HG03378 (cell line): ENCODE results near the gene RPL21.
"Not testable (repeated sequence)": the region's sequence is repeated elsewhere in the genome, so short reads cannot be mapped to it uniquely, and the experiment has no call there.

Source experiments
- ATAC-seq: cut with Tn5 transposase; IDR thresholded peaks from one replicate; pipeline ENCODE4 v1.9.1; 2021; ENCODE audit warnings: mild to moderate bottlenecking, moderate library complexity; ENCODE audit not compliant: unreplicated experiment

RPL21 gene

GRCh38 chr13:27251166-27252091 is at the start of gene RPL21:
Gene RPL21 (plus strand): TSS chr13:27251558. CDS start chr13:27253777, 2,219 bp downstream.
- peak; percentile 90 for ATAC-seq

GRCh38 chr13:27201661-27202060 is 49.7 kb upstream of the RPL21 start:
- no peak for ATAC-seq

GRCh38 chr13:27203186-27203585 is 48.2 kb upstream of the RPL21 start:
- ATAC-seq = no peak

GRCh38 chr13:27203854-27204253 is 47.5 kb upstream of the RPL21 start:
- ATAC-seq = no peak

- ATAC-seq = no peak
These were observed 42.8 kb upstream of the RPL21 start for GRCh38 chr13:27208514-27208913.

- ATAC-seq = no peak
These were observed 40.1 kb upstream of the RPL21 start for GRCh38 chr13:27211271-27211670.

GRCh38 chr13:27211771-27212364 is 39.5 kb upstream of the RPL21 start:
- ATAC-seq = no peak

GRCh38 chr13:27213386-27213785 is 38.0 kb upstream of the RPL21 start:
- not testable (repeated sequence) for ATAC-seq

- not testable (repeated sequence) for ATAC-seq
These were observed 33.6 kb upstream of the RPL21 start for GRCh38 chr13:27217791-27218190.

GRCh38 chr13:27218861-27219260 is 32.5 kb upstream of the RPL21 start:
- ATAC-seq = not testable (repeated sequence)

- no peak for ATAC-seq
These were observed 31.7 kb upstream of the RPL21 start for GRCh38 chr13:27219611-27220010.

GRCh38 chr13:27222100-27222499 is 29.3 kb upstream of the RPL21 start:
- ATAC-seq = peak; percentile 72

GRCh38 chr13:27226991-27227390 is 24.4 kb upstream of the RPL21 start:
- no peak for ATAC-seq

GRCh38 chr13:27228131-27228530 is 23.2 kb upstream of the RPL21 start:
- ATAC-seq = no peak

- ATAC-seq = no peak
These were observed 21.7 kb upstream of the RPL21 start for GRCh38 chr13:27229642-27230041.

GRCh38 chr13:27233964-27234363 is 17.4 kb upstream of the RPL21 start:
- ATAC-seq = no peak

GRCh38 chr13:27236478-27236877 is 14.9 kb upstream of the RPL21 start:
- ATAC-seq = no peak

- ATAC-seq = no peak
These were observed 8.7 kb upstream of the RPL21 start for GRCh38 chr13:27242702-27243101.

- no peak for ATAC-seq
These were observed 5.7 kb upstream of the RPL21 start for GRCh38 chr13:27245610-27246009.

- no peak for ATAC-seq
These were observed 559 bp upstream of the RPL21 start for GRCh38 chr13:27250833-27251165.

- ATAC-seq = no peak
These were observed 1.1 kb downstream of the RPL21 start for GRCh38 chr13:27252467-27252866.

- ATAC-seq = no peak
These were observed 5.8 kb downstream of the RPL21 start for GRCh38 chr13:27257233-27257568.
